Karpas-422 (cell line): ENCODE measurements around the gene MTHFD1L. TPM values are rescaled to one million over a fixed set of nuclear protein-coding genes. Genes with fewer than 3 reads are reported as not detected.

Source experiments
- DNase-seq: peaks from one replicate; pipeline ENCODE4 v3.0.0-alpha.2; 2015
- H2AFZ ChIP-seq: fragments of 200-600 bp; sonication (generic); 2 replicates; pipeline ENCODE4 v1.6.1; 2014; ENCODE audit warnings: antibody characterized with exemption, low read length, mixed read lengths
- H3K27ac ChIP-seq: fragments of 200-600 bp; sonication (generic); 2 replicates; pipeline ENCODE4 v1.5.1; 2014; ENCODE audit warnings: mild to moderate bottlenecking, low read length, moderate library complexity
- H3K27me3 ChIP-seq: fragments of 200-600 bp; sonication (generic); 2 replicates; pipeline ENCODE4 v1.6.1; 2014; ENCODE audit warnings: low read length, mixed read lengths
- H3K36me3 ChIP-seq: fragments of 200-600 bp; sonication (generic); 2 replicates; pipeline ENCODE4 v1.6.1; 2014; ENCODE audit warnings: low read length, mixed read lengths; ENCODE audit not compliant: insufficient read depth
- H3K4me1 ChIP-seq: fragments of 200-600 bp; sonication (generic); 2 replicates; pipeline ENCODE4 v1.6.1; 2014; ENCODE audit warnings: mild to moderate bottlenecking, low read length, mixed read lengths
- H3K4me2 ChIP-seq: fragments of 200-600 bp; sonication (generic); 2 replicates; pipeline ENCODE4 v1.6.1; 2014; ENCODE audit warnings: low read length, low read depth, mild to moderate bottlenecking; ENCODE audit not compliant: poor library complexity, severe bottlenecking
- H3K4me3 ChIP-seq: fragments of 200-600 bp; sonication (generic); 2 replicates; pipeline ENCODE4 v1.5.1; 2014; ENCODE audit warnings: mild to moderate bottlenecking, antibody characterized with exemption, low read length, mixed read lengths
- H3K79me2 ChIP-seq: fragments of 200-600 bp; sonication (generic); 2 replicates; pipeline ENCODE4 v1.6.1; 2014; ENCODE audit warnings: mild to moderate bottlenecking, low read length, mixed read lengths
- H3K9ac ChIP-seq: fragments of 200-600 bp; sonication (generic); 2 replicates; pipeline ENCODE4 v1.6.0; 2014; ENCODE audit warnings: low read length
- H3K9me2 ChIP-seq: fragments of 200-600 bp; sonication (generic), shearing (Covaris generic); replicated peaks from 2 replicates; pipeline ENCODE4 v1.6.0; 2014; ENCODE audit warnings: mild to moderate bottlenecking, low read length, moderate library complexity; ENCODE audit not compliant: insufficient read depth
- H3K9me3 ChIP-seq: fragments of 300-700, 200-600 bp; sonication (generic); 2 replicates; pipeline ENCODE4 v1.6.1; 2014; ENCODE audit warnings: low read length, mixed read lengths
- H4K20me1 ChIP-seq: fragments of 200-600 bp; sonication (generic); 2 replicates; pipeline ENCODE4 v1.6.1; 2014; ENCODE audit warnings: mild to moderate bottlenecking, antibody characterized with exemption, low read length, low read depth; ENCODE audit not compliant: insufficient read depth
- total RNA-seq: library from RNA; depleted of rRNA; stranded (reverse); fragments of >200 nt; shearing (Covaris generic); gene quantifications from 2 replicates; pipeline ENCODE4 v1.2.3, GENCODE V29; 2014; ENCODE audit warnings: low replicate concordance

Gene MTHFD1L
- total RNA-seq, 1 experiment from 2014 or later: 60.7 TPM

- H3K9me3 ChIP-seq: no peaks in the 10 kb centered on the region
- peaks cover 11% of the 10 kb centered on the region; the same call in 1 of the 2 replicates for H3K36me3 ChIP-seq
- no peaks in the 10 kb centered on the region for H3K79me2 ChIP-seq
- H3K9ac ChIP-seq: no peak overlapping the region
- no peaks in the 10 kb centered on the region for H3K9me2 ChIP-seq
- no peak overlapping the region for H3K4me2 ChIP-seq
- no peak for DNase-seq
- H2AFZ ChIP-seq: no peak overlapping the region
- no peaks in the 10 kb centered on the region for H4K20me1 ChIP-seq
- no peak overlapping the region for H3K27ac ChIP-seq
- H3K27me3 ChIP-seq: no peaks in the 10 kb centered on the region
- H3K4me3 ChIP-seq: no peak overlapping the region
- no peaks in the 10 kb centered on the region for H3K4me1 ChIP-seq
Observed at GRCh38 chr6:150964765-150965164, 99.3 kb downstream of the MTHFD1L start.

GRCh38 chr6:150966786-150967185 is 101.3 kb downstream of the MTHFD1L start:
- no peaks in the 10 kb centered on the region for H3K9me3 ChIP-seq

DNA sequence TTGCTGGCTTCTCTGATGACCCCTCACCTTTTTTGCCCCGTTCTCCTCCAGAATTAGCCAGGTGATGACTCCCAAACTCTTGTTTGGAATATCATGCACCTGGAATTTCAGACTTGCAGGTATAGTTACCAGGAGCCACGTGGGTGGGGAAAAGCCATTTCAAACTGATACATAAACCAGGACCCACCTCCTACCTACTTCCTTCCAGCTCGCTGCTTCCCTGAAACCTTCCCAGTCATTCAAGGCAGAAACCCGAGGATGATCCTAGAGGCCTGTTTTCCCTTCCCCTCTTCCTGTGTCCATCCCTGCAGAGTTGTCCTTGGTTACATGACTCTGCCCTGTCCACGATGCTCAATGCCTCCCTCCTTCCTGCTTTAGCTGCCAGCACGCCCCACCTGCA is 101.9 kb downstream of the MTHFD1L start:
- Histone ChIP-seq H3K9me2 (no peaks in the 10 kb centered on the region), H3K27me3 (no peaks in the 10 kb centered on the region), H3K4me1 (no peaks in the 10 kb centered on the region), H3K27ac (no peak overlapping the region), H3K9me3 (no peaks in the 10 kb centered on the region), H3K9ac (no peak overlapping the region), H3K79me2 (no peaks in the 10 kb centered on the region), H4K20me1 (no peaks in the 10 kb centered on the region), H3K4me2 (no peak overlapping the region), H3K4me3 (no peak overlapping the region), H3K36me3 (peaks cover 19% of the 10 kb centered on the region; the same call in 1 of the 2 replicates), H2AFZ (no peak overlapping the region)
- DNase-seq: no peak

More at GRCh38 chr6:150966786-150967185, 101.3 kb downstream of the MTHFD1L start:
- no peaks in the 10 kb centered on the region for H4K20me1 ChIP-seq
- no peak overlapping the region for H2AFZ ChIP-seq
- H3K9me2 ChIP-seq: no peaks in the 10 kb centered on the region
- H3K27me3 ChIP-seq: no peaks in the 10 kb centered on the region
- H3K36me3 ChIP-seq: peaks cover 13% of the 10 kb centered on the region; the same call in 1 of the 2 replicates
- no peak for DNase-seq
- H3K9ac ChIP-seq: no peak overlapping the region
- H3K4me3 ChIP-seq: no peak overlapping the region
- no peaks in the 10 kb centered on the region for H3K4me1 ChIP-seq
- H3K27ac ChIP-seq: no peak overlapping the region
- H3K4me2 ChIP-seq: no peak overlapping the region
- no peaks in the 10 kb centered on the region for H3K79me2 ChIP-seq

DNA sequence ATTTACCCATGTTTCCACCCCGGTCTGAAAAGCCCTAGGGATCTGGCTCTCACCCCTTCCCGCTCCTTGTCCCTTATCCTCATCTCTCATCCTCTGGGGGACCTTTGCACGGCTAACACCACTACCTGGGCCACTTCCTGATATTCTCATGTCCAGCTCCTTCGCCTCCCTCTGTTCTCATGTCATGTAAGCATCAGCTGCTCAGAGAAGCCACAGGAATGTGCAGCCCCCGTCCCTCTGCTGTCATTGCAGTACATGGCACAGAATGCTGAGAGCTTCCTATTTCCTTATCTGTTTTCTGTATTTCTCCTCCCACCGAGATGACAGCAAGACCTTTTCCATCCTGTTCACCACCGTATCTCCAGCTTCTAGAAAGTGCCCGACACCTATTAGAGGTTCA is 102.4 kb downstream of the MTHFD1L start:
- Histone ChIP-seq H3K36me3 (peaks cover 24% of the 10 kb centered on the region; the same call in 1 of the 2 replicates), H3K4me3 (no peak overlapping the region), H3K27me3 (no peaks in the 10 kb centered on the region), H3K9ac (no peak overlapping the region), H3K27ac (no peak overlapping the region), H3K4me1 (no peaks in the 10 kb centered on the region), H4K20me1 (no peaks in the 10 kb centered on the region), H2AFZ (no peak overlapping the region), H3K79me2 (0 out of 2 replicates have a peak, but pooled peaks cover 3% of the 10 kb centered on the region), H3K4me2 (no peak overlapping the region), H3K9me2 (no peaks in the 10 kb centered on the region), H3K9me3 (no peaks in the 10 kb centered on the region)
- no peak for DNase-seq

DNA sequence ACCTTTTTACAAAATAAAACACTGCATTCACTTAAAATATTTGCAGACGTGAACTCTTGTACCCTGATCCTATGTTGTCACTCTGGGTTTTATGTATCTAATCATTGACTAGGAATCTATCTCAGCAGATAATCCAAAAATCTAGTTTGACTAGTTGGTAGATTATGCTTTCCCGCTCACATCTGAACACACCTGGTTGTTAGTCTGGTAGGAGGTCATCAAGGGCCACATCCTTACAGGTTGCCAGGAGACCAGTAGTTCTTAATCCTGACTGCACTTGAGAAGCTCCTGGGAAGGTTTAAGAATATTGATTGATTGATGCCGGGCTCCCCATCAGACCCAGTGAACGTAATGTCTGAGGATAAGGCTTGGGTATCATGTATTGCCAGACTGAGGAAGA is 104.4 kb downstream of the MTHFD1L start:
- no peaks in the 10 kb centered on the region for H3K4me1 ChIP-seq
- H3K4me3 ChIP-seq: no peak overlapping the region
- H3K27me3 ChIP-seq: no peaks in the 10 kb centered on the region
- H3K4me2 ChIP-seq: no peak overlapping the region
- no peak overlapping the region for H2AFZ ChIP-seq
- no peaks in the 10 kb centered on the region for H4K20me1 ChIP-seq
- DNase-seq: no peak
- H3K9me2 ChIP-seq: no peaks in the 10 kb centered on the region
- H3K36me3 ChIP-seq: peaks cover 33% of the 10 kb centered on the region; the same call in 1 of the 2 replicates
- 0 out of 2 replicates have a peak, but pooled peaks cover 3% of the 10 kb centered on the region for H3K79me2 ChIP-seq
- H3K9ac ChIP-seq: no peak overlapping the region
- H3K9me3 ChIP-seq: no peaks in the 10 kb centered on the region
- no peak overlapping the region for H3K27ac ChIP-seq

- no peak overlapping the region for H3K4me2 ChIP-seq
- no peaks in the 10 kb centered on the region for H3K4me1 ChIP-seq
- H3K36me3 ChIP-seq: peaks cover 28% of the 10 kb centered on the region; the same call in 1 of the 2 replicates
- H3K9me3 ChIP-seq: no peaks in the 10 kb centered on the region
- 0 out of 2 replicates have a peak, but pooled peaks cover 3% of the 10 kb centered on the region for H3K79me2 ChIP-seq
- H4K20me1 ChIP-seq: no peaks in the 10 kb centered on the region
- H3K27me3 ChIP-seq: no peaks in the 10 kb centered on the region
- H3K4me3 ChIP-seq: no peak overlapping the region
- H2AFZ ChIP-seq: no peak overlapping the region
- no peak for DNase-seq
- H3K27ac ChIP-seq: no peak overlapping the region
- no peaks in the 10 kb centered on the region for H3K9me2 ChIP-seq
- H3K9ac ChIP-seq: no peak overlapping the region
Observed at GRCh38 chr6:150971219-150971618, 105.7 kb downstream of the MTHFD1L start.

DNA sequence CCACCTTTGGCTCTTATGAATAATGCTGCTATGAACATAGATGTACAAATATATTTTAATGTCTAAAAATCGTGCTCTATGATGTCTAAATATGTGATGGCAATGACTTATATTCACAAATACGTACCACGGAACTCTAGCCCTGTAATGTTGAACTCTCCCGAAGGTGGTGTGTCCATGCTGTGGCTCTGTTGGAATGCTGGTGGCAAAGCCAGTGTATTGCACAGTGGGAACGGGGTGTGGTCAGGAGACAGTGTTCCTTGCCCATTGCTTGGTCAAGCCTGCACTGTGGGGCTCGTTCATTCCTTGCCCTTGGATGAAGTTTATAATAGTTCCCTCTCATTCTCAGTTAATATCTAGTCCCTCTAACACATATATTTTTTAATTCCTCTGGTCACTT is 109.6 kb downstream of the MTHFD1L start:
- Histone ChIP-seq H3K9ac (no peak overlapping the region), H3K4me3 (no peak overlapping the region), H2AFZ (no peak overlapping the region), H3K27me3 (no peaks in the 10 kb centered on the region), H3K4me2 (no peak overlapping the region), H3K9me3 (no peaks in the 10 kb centered on the region), H3K4me1 (peaks cover 22% of the 10 kb centered on the region), H3K9me2 (no peaks in the 10 kb centered on the region), H4K20me1 (no peaks in the 10 kb centered on the region), H3K79me2 (0 out of 2 replicates have a peak, but pooled peaks cover 3% of the 10 kb centered on the region), H3K36me3 (peaks cover 32% of the 10 kb centered on the region; the same call in 1 of the 2 replicates), H3K27ac (no peak overlapping the region)
- no peak for DNase-seq

GRCh38 chr6:150977281-150977680 is 111.8 kb downstream of the MTHFD1L start:
- Histone ChIP-seq H3K4me3 (no peak overlapping the region), H3K4me1 (peaks cover 42% of the 10 kb centered on the region), H3K27me3 (no peaks in the 10 kb centered on the region), H3K79me2 (peaks cover 3% of the 10 kb centered on the region; the same call in 1 of the 2 replicates), H3K36me3 (peaks cover 22% of the 10 kb centered on the region; the same call in 1 of the 2 replicates), H3K9ac (no peak overlapping the region), H3K27ac (peak overlapping the region; percentile 44), H3K9me2 (no peaks in the 10 kb centered on the region), H3K4me2 (no peak overlapping the region), H3K9me3 (no peaks in the 10 kb centered on the region), H4K20me1 (no peaks in the 10 kb centered on the region), H2AFZ (no peak overlapping the region)
- DNase-seq: no peak
